ENCODE results near the gene ACOT7.

ACOT7 gene

GRCh38 chr1:6353619-6353954 lies 40.0 kb downstream of the ACOT7 start:
- Histone ChIP-seq H3K27me3 (ENCODE audit: low read length) (no peaks in the 10 kb centered on the region), H3K4me2 (ENCODE audit: low read depth, low read length, poor library complexity, severe bottlenecking) (no peak overlapping the region), H3K9ac (ENCODE audit: low read length) (no peak overlapping the region), H3K4me3 (ENCODE audit: insufficient read depth, low read length, poor library complexity, severe bottlenecking) (no peak overlapping the region), H3F3A (ENCODE audit: insufficient read depth) (no peaks in the 10 kb centered on the region), H3K79me2 (ENCODE audit: insufficient read depth, low read length) (no peaks in the 10 kb centered on the region), H3K9me2 (replicated peaks; ENCODE audit: insufficient read depth, low read length) (no peaks in the 10 kb centered on the region), H2AFZ (ENCODE audit: low read depth, low read length, severe bottlenecking) (no peak overlapping the region), H4K20me1 (ENCODE audit: low read depth, low read length) (no peaks in the 10 kb centered on the region), H3K9me3 (ENCODE audit: insufficient read depth, low read length) (no peaks in the 10 kb centered on the region), H3K27ac (ENCODE audit: low read depth, low read length) (no peak overlapping the region), H3K36me3 (ENCODE audit: low read length) (no peaks in the 10 kb centered on the region)
- TF ChIP-seq CTCF (IDR thresholded peaks at IDR 0.05; ENCODE audit: insufficient read depth, low read length, poor library complexity, severe bottlenecking), result no peak
- no peak for TF ChIP-seq EZH2phosphoT487 (conservative IDR thresholded peaks at IDR 0.05; ENCODE audit: low read length)

GRCh38 chr1:6352138-6352563 lies 41.4 kb downstream of the ACOT7 start:
- Histone ChIP-seq H3K4me2 (ENCODE audit: low read depth, low read length, poor library complexity, severe bottlenecking) (no peak overlapping the region), H3K9ac (ENCODE audit: low read length) (no peak overlapping the region), H4K20me1 (ENCODE audit: low read depth, low read length) (no peaks in the 10 kb centered on the region), H2AFZ (ENCODE audit: low read depth, low read length, severe bottlenecking) (no peak overlapping the region), H3K27me3 (ENCODE audit: low read length) (no peaks in the 10 kb centered on the region), H3F3A (ENCODE audit: insufficient read depth) (no peaks in the 10 kb centered on the region), H3K27ac (ENCODE audit: low read depth, low read length) (no peak overlapping the region), H3K79me2 (ENCODE audit: insufficient read depth, low read length) (no peaks in the 10 kb centered on the region), H3K4me3 (ENCODE audit: insufficient read depth, low read length, poor library complexity, severe bottlenecking) (no peak overlapping the region), H3K9me2 (replicated peaks; ENCODE audit: insufficient read depth, low read length) (no peaks in the 10 kb centered on the region), H3K36me3 (ENCODE audit: low read length) (no peaks in the 10 kb centered on the region), H3K9me3 (ENCODE audit: insufficient read depth, low read length) (no peaks in the 10 kb centered on the region)
- TF ChIP-seq EZH2phosphoT487 (conservative IDR thresholded peaks at IDR 0.05; ENCODE audit: low read length) (no peak), CTCF (IDR thresholded peaks at IDR 0.05; ENCODE audit: insufficient read depth, low read length, poor library complexity, severe bottlenecking) (no peak)

- TF ChIP-seq CTCF (IDR thresholded peaks at IDR 0.05; ENCODE audit: insufficient read depth, low read length, poor library complexity, severe bottlenecking) (no peak), EZH2phosphoT487 (conservative IDR thresholded peaks at IDR 0.05; ENCODE audit: low read length) (no peak)
- Histone ChIP-seq H3K27ac (ENCODE audit: low read depth, low read length) (no peak overlapping the region), H3K79me2 (ENCODE audit: insufficient read depth, low read length) (no peaks in the 10 kb centered on the region), H3K4me2 (ENCODE audit: low read depth, low read length, poor library complexity, severe bottlenecking) (no peak overlapping the region), H3K4me3 (ENCODE audit: insufficient read depth, low read length, poor library complexity, severe bottlenecking) (no peak overlapping the region), H3K9ac (ENCODE audit: low read length) (no peak overlapping the region), H3F3A (ENCODE audit: insufficient read depth) (no peaks in the 10 kb centered on the region), H3K27me3 (ENCODE audit: low read length) (no peaks in the 10 kb centered on the region), H3K9me2 (replicated peaks; ENCODE audit: insufficient read depth, low read length) (no peaks in the 10 kb centered on the region), H3K9me3 (ENCODE audit: insufficient read depth, low read length) (no peaks in the 10 kb centered on the region), H3K36me3 (ENCODE audit: low read length) (no peaks in the 10 kb centered on the region), H4K20me1 (ENCODE audit: low read depth, low read length) (no peaks in the 10 kb centered on the region), H2AFZ (ENCODE audit: low read depth, low read length, severe bottlenecking) (no peak overlapping the region)
Measured at GRCh38 chr1:6351480-6352137, 42.0 kb downstream of the ACOT7 start.

Measured in SU-DHL-6 (cell line).